PC-9 (cell line): ENCODE measurements around the gene POU5F1. TPM values are rescaled to one million over a fixed set of nuclear protein-coding genes. Genes with fewer than 3 reads are reported as not detected.
"Not testable (repeated sequence)": the region's sequence is repeated elsewhere in the genome, so short reads cannot be mapped to it uniquely, and the experiment has no call there.

Source experiments
- BruUV-seq: library from RNA; stranded (reverse); fragments of 400-500 nt; replicated peaks from 2 replicates; lab custom pipeline; 2021; lab: Mats Ljungman, UMichigan
- CTCF ChIA-PET: fragments of 300-600 bp; sonication (Branson Sonifier 250); formaldehyde crosslinking; loops from one replicate; lab custom pipeline; 2022; ENCODE audit warnings: antibody characterized with exemption; lab: Charles Lee
- POLR2A ChIA-PET: fragments of 300-600 bp; sonication (Branson Sonifier 250); formaldehyde crosslinking; loops from one replicate; lab custom pipeline; 2022; ENCODE audit warnings: antibody characterized with exemption; ENCODE audit not compliant: unreplicated experiment; lab: Charles Lee
- DNase-seq, 2 experiments: peaks; one replicate each; pipeline versions ENCODE4 v3.0.0 to v3.0.0-alpha.2; 2015 to 2022; ENCODE audit warnings: mixed read lengths in 1 of 2
- H2AFZ ChIP-seq: fragments of 200-600 bp; sonication (generic); 2 replicates; pipeline ENCODE4 v1.8.1; 2017; ENCODE audit warnings: antibody characterized with exemption
- H3F3A ChIP-seq: fragments of 200-600 bp; sonication (generic); 2 replicates; pipeline ENCODE4 v1.8.1; 2017; ENCODE audit warnings: antibody characterized with exemption, mild to moderate bottlenecking, low read depth; ENCODE audit not compliant: insufficient read depth
- H3K27ac ChIP-seq: fragments of 200-600 bp; sonication (generic); 2 replicates; pipeline ENCODE4 v1.6.1; 2016; ENCODE audit warnings: mixed run types
- H3K27me3 ChIP-seq: fragments of 200-600 bp; sonication (generic); 2 replicates; pipeline ENCODE4 v1.6.1; 2016; ENCODE audit warnings: low read depth, mixed run types; ENCODE audit not compliant: insufficient read depth
- H3K36me3 ChIP-seq: fragments of 200-600 bp; sonication (generic); 2 replicates; pipeline ENCODE4 v1.6.1; 2016; ENCODE audit warnings: low read depth, mixed run types
- H3K4me1 ChIP-seq: fragments of 200-600 bp; sonication (generic); replicated peaks from 2 replicates; pipeline ENCODE4 v1.6.1; 2016; ENCODE audit warnings: mixed run types; ENCODE audit not compliant: insufficient read depth
- H3K4me2 ChIP-seq: fragments of 200-600 bp; sonication (generic); 2 replicates; pipeline ENCODE4 v1.6.1; 2017; ENCODE audit warnings: mixed run types
- H3K4me3 ChIP-seq: fragments of 200-600 bp; sonication (generic); 2 replicates; pipeline ENCODE4 v1.6.1; 2016; ENCODE audit warnings: mixed run types
- H3K79me2 ChIP-seq: fragments of 200-600 bp; sonication (generic); 2 replicates; pipeline ENCODE4 v1.6.1; 2017; ENCODE audit warnings: low read depth, mixed run types
- H3K9me2 ChIP-seq: fragments of 200-600 bp; sonication (generic); 2 replicates; pipeline ENCODE4 v1.8.1; 2017; ENCODE audit warnings: mild to moderate bottlenecking; ENCODE audit not compliant: insufficient read depth
- H3K9me3 ChIP-seq: fragments of 200-600 bp; sonication (generic); 2 replicates; pipeline ENCODE4 v1.8.1; 2016; ENCODE audit warnings: low read depth; ENCODE audit not compliant: insufficient read depth
- H4K20me1 ChIP-seq: fragments of 200-600 bp; sonication (generic); 2 replicates; pipeline ENCODE4 v1.8.1; 2017; ENCODE audit not compliant: insufficient read depth
- CTCF ChIP-seq: fragments of 200-600 bp; sonication (generic); conservative IDR thresholded peaks from 2 replicates; pipeline ENCODE4 v1.6.1; 2017; ENCODE audit warnings: mixed run types, antibody characterized with exemption, mild to moderate bottlenecking, moderate library complexity
- EZH2 ChIP-seq: fragments of 200-600 bp; sonication (generic); IDR thresholded peaks from 2 replicates; pipeline ENCODE4 v1.8.0; 2017; ENCODE audit warnings: antibody characterized with exemption, low read depth
- intact Hi-C: fragments of 100-400 bp; cut with micrococcal nuclease; formaldehyde crosslinking; loops from one replicate; pipeline ENCODE4 v1.10.0; 2022; ENCODE audit not compliant: unreplicated experiment
- total RNA-seq: library from RNA; stranded (reverse); gene quantifications from 2 replicates; pipeline ENCODE4 v1.2.3, GENCODE V29; 2021

The POU5F1 gene
- total RNA-seq, 1 experiment from 2014 or later: 1.4 TPM

- peaks cover 18% of the 10 kb centered on the region for H3K4me1 ChIP-seq
- H3K9me3 ChIP-seq: no peaks in the 10 kb centered on the region
- TF ChIP-seq EZH2: no peak
- H3K9me2 ChIP-seq: no peaks in the 10 kb centered on the region
- ChIA-PET CTCF (no interaction called here), POLR2A (no interaction called here)
- no peak overlapping the region for H2AFZ ChIP-seq
- H3K4me2 ChIP-seq: no peak overlapping the region
- DNase-seq: no peak
- intact Hi-C loops: no loop called here
- H3K4me3 ChIP-seq: no peak overlapping the region
- H3K27me3 ChIP-seq: no peaks in the 10 kb centered on the region
- no peak overlapping the region for H3K27ac ChIP-seq
- H3K36me3 ChIP-seq: no peaks in the 10 kb centered on the region
- BruUV-seq: no TSS peak
- H4K20me1 ChIP-seq: no peaks in the 10 kb centered on the region
- no peaks in the 10 kb centered on the region for H3K79me2 ChIP-seq
- peaks cover 16% of the 10 kb centered on the region; the same call in 1 of the 2 replicates for H3F3A ChIP-seq
Observed at GRCh38 chr6:31173406-31173805, 2.9 kb upstream of the POU5F1 start.

GRCh38 chr6:31172973-31173384, 2.5 kb upstream of the POU5F1 start:
- no peak overlapping the region for H3K4me2 ChIP-seq
- no peaks in the 10 kb centered on the region for H3K9me3 ChIP-seq
- POLR2A ChIA-PET: no interaction called here
- no peak overlapping the region for H3K27ac ChIP-seq
- H3K9me2 ChIP-seq: no peaks in the 10 kb centered on the region
- intact Hi-C loops: no loop called here
- no TSS peak for BruUV-seq
- CTCF ChIA-PET: no interaction called here
- H3K79me2 ChIP-seq: no peaks in the 10 kb centered on the region
- TF ChIP-seq CTCF: no peak
- TF ChIP-seq EZH2: no peak
- peaks cover 18% of the 10 kb centered on the region; the same call in 1 of the 2 replicates for H3F3A ChIP-seq
- H3K27me3 ChIP-seq: no peaks in the 10 kb centered on the region
- H3K4me1 ChIP-seq: peaks cover 19% of the 10 kb centered on the region
- no peak overlapping the region for H3K4me3 ChIP-seq
- no peaks in the 10 kb centered on the region for H3K36me3 ChIP-seq
- no peaks in the 10 kb centered on the region for H4K20me1 ChIP-seq
- H2AFZ ChIP-seq: no peak overlapping the region
- no peak for DNase-seq

- peaks cover 19% of the 10 kb centered on the region for H3K4me1 ChIP-seq
- no peaks in the 10 kb centered on the region for H3K79me2 ChIP-seq
- peaks cover 18% of the 10 kb centered on the region; the same call in 1 of the 2 replicates for H3F3A ChIP-seq
- BruUV-seq: no TSS peak
- ChIA-PET POLR2A (no interaction called here), CTCF (no interaction called here)
- no peak overlapping the region for H2AFZ ChIP-seq
- no peak for TF ChIP-seq EZH2
- no peak for DNase-seq
- H3K9me3 ChIP-seq: no peaks in the 10 kb centered on the region
- no peaks in the 10 kb centered on the region for H4K20me1 ChIP-seq
- H3K27me3 ChIP-seq: no peaks in the 10 kb centered on the region
- no peak overlapping the region for H3K4me3 ChIP-seq
- H3K9me2 ChIP-seq: no peaks in the 10 kb centered on the region
- intact Hi-C loops: no loop called here
- H3K4me2 ChIP-seq: no peak overlapping the region
- no peaks in the 10 kb centered on the region for H3K36me3 ChIP-seq
- H3K27ac ChIP-seq: no peak overlapping the region
Observed at GRCh38 chr6:31171931-31172905, 1.7 kb upstream of the POU5F1 start.

- ChIA-PET POLR2A (no interaction called here), CTCF (no interaction called here)
- no peak overlapping the region for H3K27ac ChIP-seq
- no peak for DNase-seq
- H3K9me2 ChIP-seq: no peaks in the 10 kb centered on the region
- no peaks in the 10 kb centered on the region for H3K27me3 ChIP-seq
- BruUV-seq: no TSS peak
- H3K9me3 ChIP-seq: no peaks in the 10 kb centered on the region
- H3F3A ChIP-seq: peaks cover 18% of the 10 kb centered on the region; the same call in 1 of the 2 replicates
- intact Hi-C loops: no loop called here
- H3K4me3 ChIP-seq: no peak overlapping the region
- no peak overlapping the region for H2AFZ ChIP-seq
- H3K36me3 ChIP-seq: no peaks in the 10 kb centered on the region
- TF ChIP-seq EZH2: no peak
- no peaks in the 10 kb centered on the region for H3K79me2 ChIP-seq
- H3K4me1 ChIP-seq: peaks cover 19% of the 10 kb centered on the region
- no peak overlapping the region for H3K4me2 ChIP-seq
- H4K20me1 ChIP-seq: no peaks in the 10 kb centered on the region
Observed at GRCh38 chr6:31170987-31171671, 647 bp upstream of the POU5F1 start.

GRCh38 chr6:31169858-31170599, 453 bp downstream of the POU5F1 start:
- not testable (repeated sequence) for H3K27ac ChIP-seq, H4K20me1 ChIP-seq, H3K27me3 ChIP-seq, H3K4me3 ChIP-seq, BruUV-seq, H3K36me3 ChIP-seq, H3K9me3 ChIP-seq, H3K9me2 ChIP-seq, H3K79me2 ChIP-seq, H2AFZ ChIP-seq
- ChIA-PET POLR2A (interaction anchor here (0.5 to 1.0 kb wide), 3 partner anchors 11 to 555 kb away, joined by 3 to 24 read pairs (median 11); partner anchors contain the start of gene TCF19), CTCF (interaction anchor here (0.6 kb wide), 1 partner anchor 23 kb away, joined by 4 read pairs; no protein-coding TSS in a partner anchor)
- peaks cover 19% of the 10 kb centered on the region for H3K4me1 ChIP-seq
- H3F3A ChIP-seq: peaks cover 18% of the 10 kb centered on the region; the same call in 1 of the 2 replicates
- H3K4me2 ChIP-seq: peak overlapping the region; percentile 24
- peak in 1 of 2 experiments; percentile 69 for DNase-seq
- intact Hi-C loops: loop anchor here (1.0 kb wide), 1 partner anchor 12 kb away; the partner anchor contains the start of gene TCF19
